ENCODE results near the gene C1QTNF1. TPM values are rescaled to one million over a fixed set of nuclear protein-coding genes. Genes with fewer than 3 reads are reported as not detected.

C1QTNF1 gene
- total RNA-seq, 4 donors from 2014 or later, result 58.8 to 135 (median 73.7) TPM

DNA sequence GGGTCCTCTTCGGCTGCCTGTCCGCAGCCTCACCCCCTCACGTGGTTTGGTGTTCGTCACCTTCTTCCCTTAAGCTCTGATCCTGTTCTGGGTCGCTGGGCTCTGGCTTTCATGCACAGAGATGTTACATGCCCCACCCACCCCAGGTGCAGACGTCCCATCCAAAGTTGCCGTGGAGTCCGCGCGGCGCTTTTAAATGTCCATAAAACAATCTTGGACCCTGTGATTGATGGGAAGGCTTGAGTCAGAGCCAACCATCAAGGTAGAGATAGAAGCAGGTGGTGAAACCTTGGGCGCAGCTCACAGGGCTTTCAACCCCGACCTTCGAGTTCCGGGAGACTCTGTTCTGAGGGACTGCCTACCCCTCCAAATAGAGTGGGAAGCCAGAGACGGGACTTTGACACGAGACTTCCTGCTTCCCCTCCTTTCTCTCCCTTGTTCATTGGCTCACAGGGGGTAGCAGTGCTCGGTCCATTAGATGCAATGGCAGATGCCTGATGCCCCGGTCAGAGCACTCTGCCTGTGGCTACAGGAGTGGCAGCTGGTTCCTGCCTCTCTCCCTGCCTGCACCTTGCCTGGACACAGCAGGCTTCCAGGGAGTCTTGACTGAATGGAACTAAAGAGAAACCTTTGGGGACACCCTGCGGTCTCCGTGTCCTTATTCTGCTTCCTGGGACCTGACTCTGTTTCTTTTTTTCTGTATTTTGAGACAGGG lies 54.7 kb downstream of the C1QTNF1 start:
- no peaks in the 10 kb centered on the region for H3K9me3 ChIP-seq
- 94 to 95% methylated on average over 21 of the region's 21 CpGs for WGBS, 2 donors
- no peak for TF ChIP-seq POLR2A (IDR thresholded peaks at IDR 0.05)
- TF ChIP-seq, protein P1, sequence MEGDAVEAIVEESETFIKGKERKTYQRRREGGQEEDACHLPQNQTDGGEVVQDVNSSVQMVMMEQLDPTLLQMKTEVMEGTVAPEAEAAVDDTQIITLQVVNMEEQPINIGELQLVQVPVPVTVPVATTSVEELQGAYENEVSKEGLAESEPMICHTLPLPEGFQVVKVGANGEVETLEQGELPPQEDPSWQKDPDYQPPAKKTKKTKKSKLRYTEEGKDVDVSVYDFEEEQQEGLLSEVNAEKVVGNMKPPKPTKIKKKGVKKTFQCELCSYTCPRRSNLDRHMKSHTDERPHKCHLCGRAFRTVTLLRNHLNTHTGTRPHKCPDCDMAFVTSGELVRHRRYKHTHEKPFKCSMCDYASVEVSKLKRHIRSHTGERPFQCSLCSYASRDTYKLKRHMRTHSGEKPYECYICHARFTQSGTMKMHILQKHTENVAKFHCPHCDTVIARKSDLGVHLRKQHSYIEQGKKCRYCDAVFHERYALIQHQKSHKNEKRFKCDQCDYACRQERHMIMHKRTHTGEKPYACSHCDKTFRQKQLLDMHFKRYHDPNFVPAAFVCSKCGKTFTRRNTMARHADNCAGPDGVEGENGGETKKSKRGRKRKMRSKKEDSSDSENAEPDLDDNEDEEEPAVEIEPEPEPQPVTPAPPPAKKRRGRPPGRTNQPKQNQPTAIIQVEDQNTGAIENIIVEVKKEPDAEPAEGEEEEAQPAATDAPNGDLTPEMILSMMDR (IDR thresholded peaks at IDR 0.05), result no peak
- no peak overlapping the region for H3K4me3 ChIP-seq (replicated peaks in 1 of 3)
- no peak for DNase-seq
- peaks cover 5 to 6% of the 10 kb centered on the region in 2 donors for H3K4me1 ChIP-seq
- H3K27ac ChIP-seq, result no peak overlapping the region
- H3K36me3 ChIP-seq, result peaks cover 11 to 25% of the 10 kb centered on the region in 2 donors
- H3K27me3 ChIP-seq, result no peaks in the 10 kb centered on the region
- intact Hi-C loops (cut with DNase I), result no loop called here

DNA sequence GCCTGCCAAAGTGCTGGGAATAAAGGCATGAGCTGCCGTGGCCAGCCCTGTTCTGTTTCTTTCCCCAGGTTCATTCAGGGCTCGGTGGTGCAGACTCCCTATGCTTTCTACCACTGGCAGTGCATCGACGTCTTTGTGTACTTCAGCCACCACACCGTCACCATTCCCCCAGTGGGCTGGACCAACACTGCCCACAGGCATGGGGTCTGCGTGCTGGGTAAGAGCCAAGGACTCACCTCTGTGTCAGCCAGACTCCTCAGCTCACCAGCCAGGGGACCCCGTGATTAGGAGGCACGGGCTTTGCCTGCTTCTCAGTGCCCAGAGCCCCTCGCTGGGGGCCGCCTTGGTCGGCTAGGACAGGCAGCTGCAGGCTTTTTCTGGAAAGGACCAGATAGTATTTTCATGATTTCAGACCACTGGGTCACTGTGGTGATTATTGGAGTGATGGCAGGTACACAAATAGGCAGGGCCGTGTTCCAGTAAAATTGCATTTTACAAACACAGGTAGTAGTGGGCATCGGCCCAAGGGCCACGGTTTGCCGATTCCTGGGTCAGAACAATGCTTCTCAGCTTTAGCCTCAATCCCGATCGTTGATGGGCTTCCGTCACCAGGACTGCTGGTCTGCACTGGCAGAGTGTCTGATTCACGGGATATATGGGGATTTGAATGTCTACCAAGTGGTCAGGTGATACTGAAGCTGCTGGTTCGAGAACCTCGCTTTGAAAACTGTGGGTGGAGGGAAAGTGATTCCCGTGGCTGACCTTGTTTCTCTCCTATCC lies 55.6 kb downstream of the C1QTNF1 start:
- Histone ChIP-seq H3K9me3 (no peaks in the 10 kb centered on the region), H3K4me3 (replicated peaks in 1 of 3) (no peak overlapping the region), H3K4me1 (peaks cover 5 to 6% of the 10 kb centered on the region in 2 donors), H3K27me3 (no peaks in the 10 kb centered on the region), H3K36me3 (peaks cover 15 to 29% of the 10 kb centered on the region in 2 donors), H3K27ac (no peak overlapping the region)
- WGBS, 2 donors, result 93% methylated on average over 17 to 19 of the region's 22 CpGs
- DNase-seq, result no peak
- intact Hi-C loops (cut with DNase I), result no loop called here
- TF ChIP-seq, protein P1 (IDR thresholded peaks at IDR 0.05), result no peak
- no peak for TF ChIP-seq POLR2A (IDR thresholded peaks at IDR 0.05)

DNA sequence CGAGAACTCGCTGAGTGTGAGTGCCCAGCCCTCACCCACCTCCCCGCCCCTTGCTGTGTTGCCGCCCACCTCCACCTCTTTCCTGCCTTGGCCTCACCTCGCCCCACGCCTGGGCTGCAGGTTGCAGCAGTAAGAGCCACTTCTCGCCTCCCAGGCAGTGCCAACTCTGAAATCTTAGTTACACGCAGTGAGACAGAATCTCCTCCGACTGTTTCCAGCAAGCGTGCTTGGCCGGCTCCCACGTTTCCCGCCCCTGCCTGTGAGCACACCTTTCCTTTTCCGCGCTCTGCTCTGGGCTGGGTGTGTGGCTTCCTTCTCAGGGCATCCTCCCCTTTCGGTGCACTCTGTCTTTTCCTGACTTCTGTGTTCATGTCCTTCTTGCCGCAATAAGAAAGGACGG lies 56.4 kb downstream of the C1QTNF1 start:
- H3K36me3 ChIP-seq, result peaks cover 22 to 36% of the 10 kb centered on the region in 2 donors
- no peak for DNase-seq

DNA sequence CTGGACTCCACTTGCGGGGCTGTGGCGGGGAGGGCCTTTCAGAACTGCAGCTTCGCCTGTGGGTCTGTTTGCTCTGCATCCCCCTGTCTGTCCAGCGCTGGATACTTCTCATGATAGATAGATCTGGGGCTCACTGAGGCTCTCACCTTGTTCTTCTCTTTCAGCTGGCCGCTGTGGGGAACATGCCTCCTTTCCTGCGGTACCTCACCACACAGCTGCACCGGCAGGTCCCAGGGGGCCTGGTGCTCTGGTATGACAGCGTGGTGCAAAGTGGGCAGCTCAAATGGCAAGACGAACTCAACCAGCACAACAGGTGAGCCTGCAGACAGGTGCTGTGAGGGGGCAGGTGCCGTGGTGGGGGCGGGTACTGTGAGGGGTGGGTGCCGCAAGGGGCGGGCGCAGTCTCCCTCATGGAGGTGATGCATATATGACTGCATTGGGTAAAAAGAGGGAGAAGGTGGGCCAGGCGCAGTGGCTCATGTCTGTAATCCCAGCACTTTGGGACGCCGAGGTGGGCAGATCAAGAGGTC lies 56.9 kb downstream of the C1QTNF1 start:
- intact Hi-C loops (cut with DNase I), result no loop called here
- H3K4me3 ChIP-seq (replicated peaks in 1 of 3), result no peak overlapping the region
- DNase-seq, result no peak
- peaks cover 1% of the 10 kb centered on the region in 2 donors for H3K4me1 ChIP-seq
- 95 to 96% methylated on average over 16 to 17 of the region's 17 CpGs for WGBS, 2 donors
- H3K36me3 ChIP-seq, result peaks cover 27 to 41% of the 10 kb centered on the region in 2 donors
- TF ChIP-seq, protein P1 (IDR thresholded peaks at IDR 0.05), result no peak
- TF ChIP-seq POLR2A (IDR thresholded peaks at IDR 0.05), result no peak
- H3K27ac ChIP-seq, result no peak overlapping the region
- H3K27me3 ChIP-seq, result no peaks in the 10 kb centered on the region
- H3K9me3 ChIP-seq, result no peaks in the 10 kb centered on the region

More for the DNA sequence above, 56.4 kb downstream of the C1QTNF1 start:
- no peaks in the 10 kb centered on the region for H3K9me3 ChIP-seq
- H3K27ac ChIP-seq, result no peak overlapping the region
- H3K27me3 ChIP-seq, result no peaks in the 10 kb centered on the region
- TF ChIP-seq, protein P1 (IDR thresholded peaks at IDR 0.05), result no peak
- H3K4me1 ChIP-seq, result peaks cover 5 to 6% of the 10 kb centered on the region in 2 donors
- 96 to 97% methylated on average over 18 of the region's 18 CpGs for whole genome bisulfite sequencing, 2 donors
- intact Hi-C loops (cut with DNase I), result no loop called here
- no peak overlapping the region for H3K4me3 ChIP-seq (replicated peaks in 1 of 3)

Measured in thyroid gland (tissue), 4 donors.